HG03060 (cell line): ENCODE data around the gene SYCP2.
"Not testable (repeated sequence)": the region's sequence is repeated elsewhere in the genome, so short reads cannot be mapped to it uniquely, and the experiment has no call there.

Source experiments
- ATAC-seq: cut with Tn5 transposase; IDR thresholded peaks from one replicate; pipeline ENCODE4 v1.9.1; 2021; ENCODE audit warnings: low read depth, moderate number of reproducible peaks; ENCODE audit not compliant: unreplicated experiment

Gene SYCP2

GRCh38 chr20:59920944-59921343 is 12.5 kb downstream of the SYCP2 start:
- no peak for ATAC-seq

- ATAC-seq, result no peak
These were observed 20.8 kb downstream of the SYCP2 start for GRCh38 chr20:59912609-59913008.

- no peak for ATAC-seq
These were observed 22.4 kb downstream of the SYCP2 start for GRCh38 chr20:59911041-59911440.

- ATAC-seq, result no peak
These were observed 24.6 kb downstream of the SYCP2 start for GRCh38 chr20:59908855-59909254.

GRCh38 chr20:59903621-59904020 is 29.8 kb downstream of the SYCP2 start:
- ATAC-seq, result no peak

GRCh38 chr20:59902470-59902869 is 31.0 kb downstream of the SYCP2 start:
- ATAC-seq, result no peak

- no peak for ATAC-seq
These were observed 37.5 kb downstream of the SYCP2 start for GRCh38 chr20:59895908-59896307.

- no peak for ATAC-seq
These were observed 41.9 kb downstream of the SYCP2 start for GRCh38 chr20:59891581-59891980.

- ATAC-seq, result not testable (repeated sequence)
These were observed 43.4 kb downstream of the SYCP2 start for GRCh38 chr20:59890035-59890434.

- no peak for ATAC-seq
These were observed 45.4 kb downstream of the SYCP2 start for GRCh38 chr20:59888050-59888449.

GRCh38 chr20:59884494-59884893 is 48.9 kb downstream of the SYCP2 start:
- no peak for ATAC-seq

GRCh38 chr20:59880198-59880597 is 53.2 kb downstream of the SYCP2 start:
- ATAC-seq, result no peak

- ATAC-seq, result no peak
These were observed 60.0 kb downstream of the SYCP2 start for GRCh38 chr20:59873409-59873808.

GRCh38 chr20:59871096-59871495 is 62.3 kb downstream of the SYCP2 start:
- no peak for ATAC-seq

- no peak for ATAC-seq
These were observed 67.1 kb downstream of the SYCP2 start for GRCh38 chr20:59866338-59866737.

GRCh38 chr20:59864726-59865125 is 68.7 kb downstream of the SYCP2 start:
- no peak for ATAC-seq

- no peak for ATAC-seq
These were observed 70.4 kb downstream of the SYCP2 start for GRCh38 chr20:59863058-59863457.

- no peak for ATAC-seq
These were observed 72.0 kb downstream of the SYCP2 start for GRCh38 chr20:59861401-59861800.

GRCh38 chr20:59858425-59858824 is 75.0 kb downstream of the SYCP2 start:
- no peak for ATAC-seq

- ATAC-seq, result no peak
These were observed 75.5 kb downstream of the SYCP2 start for GRCh38 chr20:59857966-59858365.

- ATAC-seq, result not testable (repeated sequence)
These were observed 76.5 kb downstream of the SYCP2 start for GRCh38 chr20:59856941-59857340.

- ATAC-seq, result not testable (repeated sequence)
These were observed 76.9 kb downstream of the SYCP2 start for GRCh38 chr20:59856526-59856925.

- ATAC-seq, result no peak
These were observed 83.3 kb downstream of the SYCP2 start for GRCh38 chr20:59850018-59850641.
